HepG2 (cell line): ENCODE measurements around the gene UCKL1. TPM values are rescaled to one million over a fixed set of nuclear protein-coding genes. Genes with fewer than 3 reads are reported as not detected.

Experiments used
- ADNP ChIP-seq: sonication (generic); formaldehyde crosslinking; IDR thresholded peaks from 2 replicates; pipeline ENCODE4 v1.4.0; 2020; ENCODE audit warnings: missing genetic modification reagents
- JUN ChIP-seq: sonication (generic); formaldehyde crosslinking; IDR thresholded peaks from 2 replicates; pipeline ENCODE4 v1.4.0; 2020; ENCODE audit warnings: mild to moderate bottlenecking, missing genetic modification reagents
- KDM6A ChIP-seq: IDR thresholded peaks from 2 replicates; pipeline ENCODE4 v1.6.1; 2016; ENCODE audit warnings: low read depth
- NKX3-1 ChIP-seq: sonication (generic); formaldehyde crosslinking; IDR thresholded peaks from 2 replicates; pipeline ENCODE4 v1.5.0; 2020; ENCODE audit warnings: missing genetic modification reagents
- PHB2 ChIP-seq: fragments of 450-650 bp; IDR thresholded peaks from 2 replicates; pipeline ENCODE4 v1.6.1; 2018; ENCODE audit not compliant: partially characterized antibody
- PHF20 ChIP-seq: sonication (generic); formaldehyde crosslinking; IDR thresholded peaks from 2 replicates; pipeline ENCODE4 v1.5.0; 2020; ENCODE audit warnings: mild to moderate bottlenecking, missing genetic modification reagents
- SATB2 ChIP-seq: sonication (generic); formaldehyde crosslinking; IDR thresholded peaks from 2 replicates; pipeline ENCODE4 v1.5.0; 2020; ENCODE audit warnings: missing genetic modification reagents
- SP2 ChIP-seq: sonication (generic); formaldehyde crosslinking; IDR thresholded peaks from 2 replicates; pipeline ENCODE4 v1.5.1; 2020; ENCODE audit warnings: mild to moderate bottlenecking, missing genetic modification reagents
- STAT5B ChIP-seq: sonication (generic); formaldehyde crosslinking; IDR thresholded peaks from 2 replicates; pipeline ENCODE4 v1.4.0; 2020; ENCODE audit warnings: missing genetic modification reagents
- TGIF2 ChIP-seq: IDR thresholded peaks from 2 replicates; pipeline ENCODE4 v1.6.1; 2016; ENCODE audit warnings: control low read depth, missing compliant biosample characterization
- WIZ ChIP-seq: sonication (generic); formaldehyde crosslinking; IDR thresholded peaks from 2 replicates; pipeline ENCODE4 v1.5.1; 2020; ENCODE audit warnings: mild to moderate bottlenecking, missing genetic modification reagents
- ZFYVE20 ChIP-seq: sonication (generic); formaldehyde crosslinking; IDR thresholded peaks from 2 replicates; pipeline ENCODE4 v1.8.0; 2023; ENCODE audit warnings: low read depth, mild to moderate bottlenecking, moderate library complexity, missing genetic modification reagents, borderline replicate concordance
- ZKSCAN5 ChIP-seq: sonication (generic); formaldehyde crosslinking; IDR thresholded peaks from 2 replicates; pipeline ENCODE4 v1.5.1; 2020; ENCODE audit warnings: mild to moderate bottlenecking, missing genetic modification reagents
- ZNF264 ChIP-seq: sonication (generic); formaldehyde crosslinking; IDR thresholded peaks from 2 replicates; pipeline ENCODE4 v1.4.0; 2020; ENCODE audit warnings: missing genetic modification reagents
- ZNF317 ChIP-seq: sonication (generic); formaldehyde crosslinking; IDR thresholded peaks from 2 replicates; pipeline ENCODE4 v1.5.0; 2020; ENCODE audit warnings: mild to moderate bottlenecking, missing genetic modification reagents
- ZNF326 ChIP-seq: sonication (generic); formaldehyde crosslinking; IDR thresholded peaks from 2 replicates; pipeline ENCODE4 v1.4.0; 2020; ENCODE audit warnings: missing genetic modification reagents, borderline replicate concordance
- ZNF607 ChIP-seq: sonication (generic); formaldehyde crosslinking; IDR thresholded peaks from 2 replicates; pipeline ENCODE4 v1.5.1; 2020; ENCODE audit warnings: missing genetic modification reagents, mild to moderate bottlenecking, borderline replicate concordance
- ZNF83 ChIP-seq: sonication (generic); formaldehyde crosslinking; IDR thresholded peaks from 2 replicates; pipeline ENCODE4 v1.4.0; 2020; ENCODE audit warnings: missing genetic modification reagents, mild to moderate bottlenecking, borderline replicate concordance
- ZSCAN21 ChIP-seq: sonication (generic); formaldehyde crosslinking; IDR thresholded peaks from 2 replicates; pipeline ENCODE4 v1.8.0; 2022; ENCODE audit warnings: mild to moderate bottlenecking, missing genetic modification reagents, moderate library complexity, borderline replicate concordance
- ZSCAN9 ChIP-seq: IDR thresholded peaks from 2 replicates; pipeline ENCODE4 v1.6.1; 2016; ENCODE audit warnings: borderline replicate concordance
- polyA plus RNA-seq, 8 experiments: library from polyadenylated mRNA; depleted of rRNA in 3 of 8; stranded (reverse) in 7 of 8; unstranded in 1 of 8; fragments of >200 nt; fragmentation: Illumina TruSeq in 4 of 8; extraction: Trizol in 4 of 8; gene quantifications; 2 replicates each; pipeline versions ENCODE4 v1.2.1 to v1.2.3, GENCODE V29; 2011 to 2016; ENCODE audit warnings: low read depth in 4 of 8, missing spikeins in 1 of 8, mixed read lengths in 1 of 8; ENCODE audit not compliant: insufficient read depth in 1 of 8
- total RNA-seq, 5 experiments: library from RNA; depleted of rRNA; stranded (reverse); fragments of >200 nt; fragmentation: Illumina TruSeq; extraction: Trizol; gene quantifications; 2 replicates each; pipeline ENCODE4 v1.2.3, GENCODE V29; 2016; ENCODE audit warnings: low read depth in 1 of 5
- TF ChIP-seq, protein P1 (sequence below): IDR thresholded peaks from 2 replicates; pipeline ENCODE4 v1.6.1; 2016; ENCODE audit warnings: control low read depth
- TF ChIP-seq, protein P2 (sequence below): sonication (generic); formaldehyde crosslinking; IDR thresholded peaks from 2 replicates; pipeline ENCODE4 v1.4.0; 2020; ENCODE audit warnings: missing genetic modification reagents
- TF ChIP-seq, protein P3 (sequence below): sonication (generic); formaldehyde crosslinking; IDR thresholded peaks from 2 replicates; pipeline ENCODE4 v1.4.0; 2020; ENCODE audit warnings: mild to moderate bottlenecking, missing genetic modification reagents
- TF ChIP-seq, protein P4 (sequence below): fragments of 450-650 bp; IDR thresholded peaks from 2 replicates; pipeline ENCODE4 v1.6.1; 2016

Gene UCKL1
- total and polyA plus RNA-seq, 2 of the 13 experiments (the other 11 are each of a cell fraction or from before 2014, with no cell fraction given) = 50.2 to 126 TPM

DNA sequence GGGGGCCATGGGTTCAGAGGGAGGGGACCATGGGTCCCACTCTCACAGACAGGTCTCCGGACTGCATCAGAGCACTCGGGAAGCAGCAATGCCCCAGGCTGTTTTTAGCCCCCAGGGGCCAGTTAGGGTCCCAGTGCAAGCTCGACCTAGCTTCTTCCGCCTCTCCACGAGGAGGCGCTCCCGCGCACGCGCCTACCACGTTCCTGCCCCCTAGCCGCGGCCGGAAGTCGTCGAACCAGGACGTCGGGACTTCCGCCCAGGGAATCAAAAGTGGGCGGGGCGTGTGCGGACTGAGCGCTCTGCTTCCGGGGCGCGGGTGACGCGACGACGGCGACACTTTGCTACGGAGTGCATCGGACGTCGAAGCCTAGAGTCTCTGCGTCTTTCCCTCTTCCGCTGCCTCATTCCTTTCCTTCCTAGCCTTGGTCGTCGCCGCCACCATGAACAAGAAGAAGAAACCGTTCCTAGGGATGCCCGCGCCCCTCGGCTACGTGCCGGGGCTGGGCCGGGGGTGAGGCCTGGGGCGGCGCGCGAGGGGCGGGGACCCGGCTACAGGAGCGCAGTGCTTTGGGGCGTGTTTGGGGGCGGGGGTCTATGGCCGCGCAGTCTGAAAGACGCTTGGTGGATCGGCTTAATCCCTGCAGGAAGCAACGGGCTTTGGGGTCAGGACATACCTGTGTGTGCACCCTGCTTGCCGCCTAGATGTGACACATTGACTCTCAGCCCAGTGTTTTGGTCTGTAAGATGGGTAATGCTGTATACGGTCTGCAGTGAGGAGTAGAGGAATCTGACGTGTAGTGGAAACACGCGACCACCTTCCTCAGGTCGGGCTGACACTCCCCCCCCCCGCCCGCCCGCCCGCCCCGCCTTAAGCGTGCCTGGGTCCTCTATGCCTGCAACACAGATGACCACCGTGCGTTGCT lies 24.9 kb upstream of the UCKL1 start, which contains the start of gene PRPF6 (continued):
- TF ChIP-seq, protein P1, sequence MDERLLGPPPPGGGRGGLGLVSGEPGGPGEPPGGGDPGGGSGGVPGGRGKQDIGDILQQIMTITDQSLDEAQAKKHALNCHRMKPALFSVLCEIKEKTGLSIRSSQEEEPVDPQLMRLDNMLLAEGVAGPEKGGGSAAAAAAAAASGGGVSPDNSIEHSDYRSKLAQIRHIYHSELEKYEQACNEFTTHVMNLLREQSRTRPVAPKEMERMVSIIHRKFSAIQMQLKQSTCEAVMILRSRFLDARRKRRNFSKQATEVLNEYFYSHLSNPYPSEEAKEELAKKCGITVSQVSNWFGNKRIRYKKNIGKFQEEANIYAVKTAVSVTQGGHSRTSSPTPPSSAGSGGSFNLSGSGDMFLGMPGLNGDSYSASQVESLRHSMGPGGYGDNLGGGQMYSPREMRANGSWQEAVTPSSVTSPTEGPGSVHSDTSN = no peak
- TF ChIP-seq ADNP (CRISPR knock-in tag) (no peak), NKX3-1 (CRISPR knock-in tag) (peak; percentile 84; the same call in 1 of the 2 replicates), ZNF264 (peak; percentile 95), ZSCAN21 (CRISPR knock-in tag) (no peak; the same call in 1 of the 2 replicates), JUN (0 out of 2 replicates have a peak, but pooled peaks have one; percentile 12), ZFYVE20 (CRISPR knock-in tag) (no peak; the same call in 1 of the 2 replicates), PHF20 (CRISPR knock-in tag) (peak; percentile 100), SATB2 (CRISPR knock-in tag) (peak; percentile 55; the same call in 1 of the 2 replicates), ZNF607 (CRISPR knock-in tag) (peak; percentile 92), ZSCAN9 (CRISPR knock-in tag) (peak; percentile 97), ZNF326 (peak; percentile 75; the same call in 1 of the 2 replicates), WIZ (CRISPR knock-in tag) (no peak), ZNF83 (CRISPR knock-in tag) (peak; percentile 91; the same call in 1 of the 2 replicates), STAT5B (CRISPR knock-in tag) (no peak; the same call in none of the 2 replicates), SP2 (CRISPR knock-in tag) (peak; percentile 92), KDM6A (CRISPR knock-in tag) (peak; percentile 44; the same call in 1 of the 2 replicates), PHB2 (no peak), ZKSCAN5 (peak; percentile 17; the same call in 1 of the 2 replicates), TGIF2 (peak; percentile 96), ZNF317 (CRISPR knock-in tag) (peak; percentile 94)
- TF ChIP-seq, protein P2, sequence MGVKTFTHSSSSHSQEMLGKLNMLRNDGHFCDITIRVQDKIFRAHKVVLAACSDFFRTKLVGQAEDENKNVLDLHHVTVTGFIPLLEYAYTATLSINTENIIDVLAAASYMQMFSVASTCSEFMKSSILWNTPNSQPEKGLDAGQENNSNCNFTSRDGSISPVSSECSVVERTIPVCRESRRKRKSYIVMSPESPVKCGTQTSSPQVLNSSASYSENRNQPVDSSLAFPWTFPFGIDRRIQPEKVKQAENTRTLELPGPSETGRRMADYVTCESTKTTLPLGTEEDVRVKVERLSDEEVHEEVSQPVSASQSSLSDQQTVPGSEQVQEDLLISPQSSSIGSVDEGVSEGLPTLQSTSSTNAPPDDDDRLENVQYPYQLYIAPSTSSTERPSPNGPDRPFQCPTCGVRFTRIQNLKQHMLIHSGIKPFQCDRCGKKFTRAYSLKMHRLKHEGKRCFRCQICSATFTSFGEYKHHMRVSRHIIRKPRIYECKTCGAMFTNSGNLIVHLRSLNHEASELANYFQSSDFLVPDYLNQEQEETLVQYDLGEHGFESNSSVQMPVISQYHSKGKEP (CRISPR knock-in tag) = peak; percentile 92; the same call in 1 of the 2 replicates
- TF ChIP-seq, protein P3, sequence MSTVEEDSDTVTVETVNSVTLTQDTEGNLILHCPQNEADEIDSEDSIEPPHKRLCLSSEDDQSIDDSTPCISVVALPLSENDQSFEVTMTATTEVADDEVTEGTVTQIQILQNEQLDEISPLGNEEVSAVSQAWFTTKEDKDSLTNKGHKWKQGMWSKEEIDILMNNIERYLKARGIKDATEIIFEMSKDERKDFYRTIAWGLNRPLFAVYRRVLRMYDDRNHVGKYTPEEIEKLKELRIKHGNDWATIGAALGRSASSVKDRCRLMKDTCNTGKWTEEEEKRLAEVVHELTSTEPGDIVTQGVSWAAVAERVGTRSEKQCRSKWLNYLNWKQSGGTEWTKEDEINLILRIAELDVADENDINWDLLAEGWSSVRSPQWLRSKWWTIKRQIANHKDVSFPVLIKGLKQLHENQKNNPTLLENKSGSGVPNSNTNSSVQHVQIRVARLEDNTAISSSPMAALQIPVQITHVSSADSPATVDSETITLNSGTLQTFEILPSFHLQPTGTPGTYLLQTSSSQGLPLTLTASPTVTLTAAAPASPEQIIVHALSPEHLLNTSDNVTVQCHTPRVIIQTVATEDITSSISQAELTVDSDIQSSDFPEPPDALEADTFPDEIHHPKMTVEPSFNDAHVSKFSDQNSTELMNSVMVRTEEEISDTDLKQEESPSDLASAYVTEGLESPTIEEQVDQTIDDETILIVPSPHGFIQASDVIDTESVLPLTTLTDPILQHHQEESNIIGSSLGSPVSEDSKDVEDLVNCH (CRISPR knock-in tag) = 0 out of 2 replicates have a peak, but pooled peaks have one; percentile 66
- TF ChIP-seq, protein P4, sequence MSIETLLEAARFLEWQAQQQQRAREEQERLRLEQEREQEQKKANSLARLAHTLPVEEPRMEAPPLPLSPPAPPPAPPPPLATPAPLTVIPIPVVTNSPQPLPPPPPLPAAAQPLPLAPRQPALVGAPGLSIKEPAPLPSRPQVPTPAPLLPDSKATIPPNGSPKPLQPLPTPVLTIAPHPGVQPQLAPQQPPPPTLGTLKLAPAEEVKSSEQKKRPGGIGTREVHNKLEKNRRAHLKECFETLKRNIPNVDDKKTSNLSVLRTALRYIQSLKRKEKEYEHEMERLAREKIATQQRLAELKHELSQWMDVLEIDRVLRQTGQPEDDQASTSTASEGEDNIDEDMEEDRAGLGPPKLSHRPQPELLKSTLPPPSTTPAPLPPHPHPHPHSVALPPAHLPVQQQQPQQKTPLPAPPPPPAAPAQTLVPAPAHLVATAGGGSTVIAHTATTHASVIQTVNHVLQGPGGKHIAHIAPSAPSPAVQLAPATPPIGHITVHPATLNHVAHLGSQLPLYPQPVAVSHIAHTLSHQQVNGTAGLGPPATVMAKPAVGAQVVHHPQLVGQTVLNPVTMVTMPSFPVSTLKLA = peak; percentile 96
